GM23338 (cell line): Measurements from ENCODE around the gene RXRB. TPM values are rescaled to one million over a fixed set of nuclear protein-coding genes. Genes with fewer than 3 reads are reported as not detected.
A peak's percentile ranks its signal among the peaks of the same experiment; 100 is the strongest.

Experiments
- ATAC-seq: fragments of 200-7000 bp; cut with Tn5 transposase; 3 replicates; pipeline ENCODE4 v1.9.1; 2020
- DNase-seq: peaks from one replicate; pipeline ENCODE4 v3.0.0-alpha.2; 2015; ENCODE audit warnings: low spot score
- H2AFZ ChIP-seq: fragments of 200-600 bp; sonication (generic); 2 replicates; pipeline ENCODE4 v1.8.0; 2016; ENCODE audit warnings: antibody characterized with exemption, mild to moderate bottlenecking, moderate library complexity
- H3F3A ChIP-seq: fragments of 200-600 bp; sonication (generic); replicated peaks from 2 replicates; pipeline ENCODE4 v1.8.0; 2017; ENCODE audit warnings: antibody characterized with exemption, mixed run types, low read depth
- H3K27ac ChIP-seq: fragments of 200-600 bp; sonication (generic); 2 replicates; pipeline ENCODE4 v1.6.1; 2016; ENCODE audit warnings: low read depth
- H3K27me3 ChIP-seq: fragments of 200-600 bp; sonication (generic); 2 replicates; pipeline ENCODE4 v1.8.0; 2016; ENCODE audit warnings: mild to moderate bottlenecking, mixed run types, moderate library complexity; ENCODE audit not compliant: insufficient read depth
- H3K36me3 ChIP-seq: fragments of 200-600 bp; sonication (generic); 2 replicates; pipeline ENCODE4 v1.8.0; 2016; ENCODE audit warnings: mild to moderate bottlenecking; ENCODE audit not compliant: insufficient read depth
- H3K4me1 ChIP-seq: fragments of 200-600 bp; sonication (generic); 2 replicates; pipeline ENCODE4 v1.8.0; 2016; ENCODE audit warnings: mild to moderate bottlenecking, moderate library complexity; ENCODE audit not compliant: insufficient read depth
- H3K4me2 ChIP-seq: fragments of 200-600 bp; sonication (generic); 2 replicates; pipeline ENCODE4 v1.7.1; 2017; ENCODE audit warnings: mixed run types
- H3K4me3 ChIP-seq: fragments of 200-600 bp; sonication (generic); 2 replicates; pipeline ENCODE4 v1.6.1; 2016; ENCODE audit warnings: mixed run types
- H3K79me2 ChIP-seq: fragments of 200-600 bp; sonication (generic); replicated peaks from 2 replicates; pipeline ENCODE4 v1.8.0; 2017; ENCODE audit warnings: mild to moderate bottlenecking; ENCODE audit not compliant: insufficient read depth
- H3K9me2 ChIP-seq: fragments of 200-600 bp; sonication (generic); 2 replicates; pipeline ENCODE4 v1.8.0; 2017; ENCODE audit not compliant: insufficient read depth
- H4K20me1 ChIP-seq: fragments of 200-600 bp; sonication (generic); replicated peaks from 2 replicates; pipeline ENCODE4 v1.8.0; 2017; ENCODE audit warnings: mild to moderate bottlenecking; ENCODE audit not compliant: insufficient read depth
- H3K27ac Mint-ChIP-seq: 2 replicates; pipeline ENCODE4 v1.8.0; 2020; ENCODE audit warnings: inconsistent platforms, mild to moderate bottlenecking, moderate library complexity, mixed read lengths
- H3K27me3 Mint-ChIP-seq: 3 replicates; pipeline ENCODE4 v1.8.0; 2022; ENCODE audit warnings: low read depth, mild to moderate bottlenecking, moderate library complexity, mixed read lengths, inconsistent platforms; ENCODE audit not compliant: insufficient read depth, poor library complexity
- H3K36me3 Mint-ChIP-seq: 3 replicates; pipeline ENCODE4 v1.8.0; 2021; ENCODE audit warnings: low read depth, mild to moderate bottlenecking, inconsistent platforms, moderate library complexity, mixed read lengths
- H3K4me1 Mint-ChIP-seq: 3 replicates; pipeline ENCODE4 v1.8.0; 2020; ENCODE audit warnings: mild to moderate bottlenecking, inconsistent platforms, mixed read lengths
- H3K4me3 Mint-ChIP-seq: 3 replicates; pipeline ENCODE4 v1.8.0; 2021; ENCODE audit warnings: moderate library complexity, mild to moderate bottlenecking, inconsistent platforms, mixed read lengths
- H3K9me3 Mint-ChIP-seq: 3 replicates; pipeline ENCODE4 v1.8.0; 2020; ENCODE audit warnings: moderate library complexity, mild to moderate bottlenecking, inconsistent platforms, mixed read lengths
- EZH2 ChIP-seq: fragments of 200-600 bp; sonication (generic); IDR thresholded peaks from one replicate; pipeline ENCODE4 v1.8.0; 2017; ENCODE audit warnings: antibody characterized with exemption, mild to moderate bottlenecking, low read depth; ENCODE audit not compliant: unreplicated experiment
- EZH2phosphoT487 ChIP-seq: fragments of 200-600 bp; sonication (generic); IDR thresholded peaks from one replicate; pipeline ENCODE4 v1.8.1; 2018; ENCODE audit warnings: antibody characterized with exemption; ENCODE audit not compliant: unreplicated experiment
- JUNB ChIP-seq: IDR thresholded peaks from one replicate; pipeline ENCODE4 v1.6.1; 2016; ENCODE audit warnings: antibody characterized with exemption; ENCODE audit not compliant: unreplicated experiment
- NANOG ChIP-seq: IDR thresholded peaks from 2 replicates; pipeline ENCODE4 v1.6.1; 2016; ENCODE audit warnings: antibody characterized with exemption, borderline replicate concordance
- POLR2AphosphoS5 ChIP-seq: IDR thresholded peaks from 2 replicates; pipeline ENCODE4 v1.6.1; 2016; ENCODE audit warnings: antibody characterized with exemption, low read depth
- STAT1 ChIP-seq: IDR thresholded peaks from one replicate; pipeline ENCODE4 v1.6.1; 2016; ENCODE audit warnings: antibody characterized with exemption; ENCODE audit not compliant: unreplicated experiment
- ZNF114 ChIP-seq: fragments of 250-450 bp; sonication (Bioruptor Pico); IDR thresholded peaks from 2 replicates; pipeline ENCODE4 v1.5.0; 2020; ENCODE audit warnings: mild to moderate bottlenecking, moderate library complexity
- ZNF331 ChIP-seq: fragments of 250-450 bp; sonication (Bioruptor Pico); IDR thresholded peaks from 2 replicates; pipeline ENCODE4 v1.5.0; 2020; ENCODE audit warnings: low read depth, mild to moderate bottlenecking, moderate library complexity
- polyA plus RNA-seq: library from polyadenylated mRNA; unstranded; fragments of >200 nt; fragmentation: Nextera tagmentation; extraction: Ambion mirVana; gene quantifications from 2 replicates; pipeline ENCODE4 v1.2.1, GENCODE V29; 2016
- total RNA-seq: library from RNA; depleted of rRNA; stranded (reverse); fragments of >200 nt; shearing (Covaris generic); gene quantifications from 2 replicates; pipeline ENCODE4 v1.2.3, GENCODE V29; 2014
- TF ChIP-seq, protein P1 (sequence below): IDR thresholded peaks from one replicate; pipeline ENCODE4 v1.6.1; 2018; ENCODE audit warnings: antibody characterized with exemption; ENCODE audit not compliant: unreplicated experiment
- TF ChIP-seq, protein P2 (sequence below): IDR thresholded peaks from 2 replicates; pipeline ENCODE4 v1.6.1; 2016; ENCODE audit warnings: antibody characterized with exemption

Gene RXRB
- total and polyA plus RNA-seq, 2 experiments from 2014 or later = 6.9 to 11.6 TPM

DNA sequence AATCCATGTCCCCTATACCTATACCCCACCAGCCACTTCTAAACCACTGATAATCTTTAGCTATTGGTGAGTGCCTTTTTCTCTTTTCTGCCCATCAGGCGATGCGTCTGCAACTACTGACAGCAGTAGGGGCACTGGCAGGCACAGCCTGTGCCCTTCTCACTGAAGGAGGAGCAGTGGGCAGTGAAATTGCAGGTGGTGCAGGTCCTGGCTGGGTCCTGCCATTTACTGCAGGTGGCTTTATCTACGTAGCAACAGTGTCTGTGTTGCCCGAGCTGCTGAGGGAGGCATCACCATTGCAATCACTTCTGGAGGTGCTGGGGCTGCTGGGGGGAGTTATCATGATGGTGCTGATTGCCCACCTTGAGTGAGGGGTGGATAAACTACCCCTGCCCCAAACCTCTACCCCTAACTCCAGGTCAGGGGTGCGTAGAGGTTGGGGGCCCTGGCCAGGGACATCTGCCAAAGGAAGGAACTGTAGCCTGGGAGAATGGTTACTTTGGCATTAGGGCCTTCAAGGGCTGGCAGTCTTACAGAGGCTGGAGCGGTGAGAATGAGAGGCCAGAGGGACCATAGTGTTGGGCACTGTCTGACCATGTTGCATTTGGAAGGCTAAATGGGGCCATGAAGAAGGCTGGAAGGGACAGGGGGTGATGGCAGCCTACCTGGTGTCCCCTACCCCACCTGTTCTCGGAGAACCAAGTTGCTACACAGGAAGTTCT is 3.1 kb upstream of the RXRB start:
- Histone ChIP-seq H3K36me3 (peaks cover 11% of the 10 kb centered on the region; the same call in 1 of the 2 replicates), H3K4me3 (peak overlapping the region; percentile 98), H3K79me2 (peaks cover 23% of the 10 kb centered on the region), H3K9me2 (no peaks in the 10 kb centered on the region), H3K4me1 (peaks cover 28% of the 10 kb centered on the region), H4K20me1 (peaks cover 18% of the 10 kb centered on the region), H3K4me2 (peak overlapping the region; percentile 96), H2AFZ (no peak overlapping the region), H3K27ac (no peak overlapping the region), H3F3A (peaks cover 31% of the 10 kb centered on the region), H3K27me3 (peaks cover 32% of the 10 kb centered on the region)
- no peaks in the 10 kb centered on the region; the same call in 1 of the 3 replicates for H3K9me3 Mint-ChIP-seq
- peak overlapping the region; percentile 70; the same call in 1 of the 2 replicates for H3K27ac Mint-ChIP-seq
- H3K27me3 Mint-ChIP-seq = peaks cover 41% of the 10 kb centered on the region
- DNase-seq = no peak
- peaks cover 59% of the 10 kb centered on the region for H3K4me1 Mint-ChIP-seq
- H3K36me3 Mint-ChIP-seq = peaks cover 26% of the 10 kb centered on the region
- peak overlapping the region; percentile 100 for H3K4me3 Mint-ChIP-seq
- no peak for ATAC-seq
- TF ChIP-seq, protein P1, sequence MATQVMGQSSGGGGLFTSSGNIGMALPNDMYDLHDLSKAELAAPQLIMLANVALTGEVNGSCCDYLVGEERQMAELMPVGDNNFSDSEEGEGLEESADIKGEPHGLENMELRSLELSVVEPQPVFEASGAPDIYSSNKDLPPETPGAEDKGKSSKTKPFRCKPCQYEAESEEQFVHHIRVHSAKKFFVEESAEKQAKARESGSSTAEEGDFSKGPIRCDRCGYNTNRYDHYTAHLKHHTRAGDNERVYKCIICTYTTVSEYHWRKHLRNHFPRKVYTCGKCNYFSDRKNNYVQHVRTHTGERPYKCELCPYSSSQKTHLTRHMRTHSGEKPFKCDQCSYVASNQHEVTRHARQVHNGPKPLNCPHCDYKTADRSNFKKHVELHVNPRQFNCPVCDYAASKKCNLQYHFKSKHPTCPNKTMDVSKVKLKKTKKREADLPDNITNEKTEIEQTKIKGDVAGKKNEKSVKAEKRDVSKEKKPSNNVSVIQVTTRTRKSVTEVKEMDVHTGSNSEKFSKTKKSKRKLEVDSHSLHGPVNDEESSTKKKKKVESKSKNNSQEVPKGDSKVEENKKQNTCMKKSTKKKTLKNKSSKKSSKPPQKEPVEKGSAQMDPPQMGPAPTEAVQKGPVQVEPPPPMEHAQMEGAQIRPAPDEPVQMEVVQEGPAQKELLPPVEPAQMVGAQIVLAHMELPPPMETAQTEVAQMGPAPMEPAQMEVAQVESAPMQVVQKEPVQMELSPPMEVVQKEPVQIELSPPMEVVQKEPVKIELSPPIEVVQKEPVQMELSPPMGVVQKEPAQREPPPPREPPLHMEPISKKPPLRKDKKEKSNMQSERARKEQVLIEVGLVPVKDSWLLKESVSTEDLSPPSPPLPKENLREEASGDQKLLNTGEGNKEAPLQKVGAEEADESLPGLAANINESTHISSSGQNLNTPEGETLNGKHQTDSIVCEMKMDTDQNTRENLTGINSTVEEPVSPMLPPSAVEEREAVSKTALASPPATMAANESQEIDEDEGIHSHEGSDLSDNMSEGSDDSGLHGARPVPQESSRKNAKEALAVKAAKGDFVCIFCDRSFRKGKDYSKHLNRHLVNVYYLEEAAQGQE = no peak
- TF ChIP-seq POLR2AphosphoS5 = no peak
- no peak for TF ChIP-seq STAT1

DNA sequence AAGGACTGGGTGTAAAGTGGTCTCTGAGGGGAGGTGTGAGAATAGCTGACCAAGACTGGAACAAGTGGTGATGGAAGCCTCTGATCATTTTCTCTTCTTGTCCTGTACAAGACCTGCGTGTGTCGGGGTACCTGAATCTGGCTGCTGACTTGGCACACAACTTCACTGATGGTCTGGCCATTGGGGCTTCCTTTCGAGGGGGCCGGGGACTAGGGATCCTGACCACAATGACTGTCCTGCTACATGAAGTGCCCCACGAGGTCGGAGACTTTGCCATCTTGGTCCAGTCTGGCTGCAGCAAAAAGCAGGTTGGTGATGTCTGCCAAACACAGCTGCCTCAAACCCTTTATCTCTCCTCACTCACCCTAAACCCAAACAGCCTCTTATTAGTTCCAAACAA is 2.3 kb upstream of the RXRB start:
- H3K27me3 ChIP-seq = peaks cover 29% of the 10 kb centered on the region
- Mint-ChIP-seq H3K27ac (no peak overlapping the region), H3K9me3 (no peaks in the 10 kb centered on the region; the same call in 1 of the 3 replicates), H3K4me3 (peak overlapping the region; percentile 100), H3K27me3 (peaks cover 41% of the 10 kb centered on the region), H3K4me1 (peaks cover 67% of the 10 kb centered on the region), H3K36me3 (peaks cover 26% of the 10 kb centered on the region)
- peaks cover 23% of the 10 kb centered on the region for H3K79me2 ChIP-seq
- no peak for DNase-seq
- H3K4me2 ChIP-seq = no peak overlapping the region
- H2AFZ ChIP-seq = no peak overlapping the region
- H3K9me2 ChIP-seq = no peaks in the 10 kb centered on the region
- H3K4me1 ChIP-seq = peaks cover 28% of the 10 kb centered on the region
- H3F3A ChIP-seq = peaks cover 35% of the 10 kb centered on the region
- TF ChIP-seq ZNF114 (CRISPR knock-in tag) (no peak), STAT1 (no peak)
- no peak overlapping the region for H3K27ac ChIP-seq
- no peak overlapping the region for H3K4me3 ChIP-seq
- peaks cover 11% of the 10 kb centered on the region; the same call in 1 of the 2 replicates for H3K36me3 ChIP-seq
- peaks cover 25% of the 10 kb centered on the region for H4K20me1 ChIP-seq
- ATAC-seq = no peak

DNA sequence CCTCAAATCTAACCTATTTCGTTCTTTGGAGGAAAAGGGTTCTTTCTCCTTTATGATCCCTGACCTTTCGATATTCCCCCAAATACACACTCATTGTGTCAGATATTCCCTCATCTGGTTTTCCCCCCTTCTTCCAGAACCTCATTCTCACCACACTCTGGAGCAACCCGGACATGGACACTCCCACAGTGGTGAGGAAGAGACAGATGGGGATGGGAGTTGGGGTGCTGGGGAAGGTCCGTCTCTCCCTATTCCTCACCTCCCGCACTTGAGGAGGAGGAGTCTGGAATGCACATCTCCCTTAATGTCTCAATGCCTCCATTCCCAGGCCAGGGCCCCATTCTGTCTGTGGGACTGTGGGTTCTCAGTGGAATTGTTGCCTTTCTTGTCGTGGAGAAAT is 1.5 kb upstream of the RXRB start:
- Histone ChIP-seq H3K9me2 (no peaks in the 10 kb centered on the region), H3K4me3 (peak overlapping the region; percentile 93), H3K4me2 (peak overlapping the region; percentile 98), H3K27me3 (peaks cover 20% of the 10 kb centered on the region), H3K27ac (no peak overlapping the region), H3K36me3 (peaks cover 11% of the 10 kb centered on the region; the same call in 1 of the 2 replicates), H2AFZ (no peak overlapping the region), H3K4me1 (peaks cover 25% of the 10 kb centered on the region), H3K79me2 (peaks cover 23% of the 10 kb centered on the region), H4K20me1 (peaks cover 25% of the 10 kb centered on the region), H3F3A (peaks cover 37% of the 10 kb centered on the region)
- Mint-ChIP-seq H3K27me3 (peaks cover 36% of the 10 kb centered on the region), H3K27ac (no peak overlapping the region), H3K9me3 (no peaks in the 10 kb centered on the region; the same call in 1 of the 3 replicates), H3K4me3 (peak overlapping the region; percentile 100), H3K4me1 (peaks cover 75% of the 10 kb centered on the region), H3K36me3 (peaks cover 26% of the 10 kb centered on the region)
- ATAC-seq = no peak
- DNase-seq = no peak
- TF ChIP-seq EZH2 (no peak), NANOG (no peak), ZNF331 (CRISPR knock-in tag) (no peak), STAT1 (no peak), JUNB (no peak), ZNF114 (CRISPR knock-in tag) (no peak), EZH2phosphoT487 (no peak)
- TF ChIP-seq, protein P2, sequence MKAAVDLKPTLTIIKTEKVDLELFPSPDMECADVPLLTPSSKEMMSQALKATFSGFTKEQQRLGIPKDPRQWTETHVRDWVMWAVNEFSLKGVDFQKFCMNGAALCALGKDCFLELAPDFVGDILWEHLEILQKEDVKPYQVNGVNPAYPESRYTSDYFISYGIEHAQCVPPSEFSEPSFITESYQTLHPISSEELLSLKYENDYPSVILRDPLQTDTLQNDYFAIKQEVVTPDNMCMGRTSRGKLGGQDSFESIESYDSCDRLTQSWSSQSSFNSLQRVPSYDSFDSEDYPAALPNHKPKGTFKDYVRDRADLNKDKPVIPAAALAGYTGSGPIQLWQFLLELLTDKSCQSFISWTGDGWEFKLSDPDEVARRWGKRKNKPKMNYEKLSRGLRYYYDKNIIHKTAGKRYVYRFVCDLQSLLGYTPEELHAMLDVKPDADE = no peak
- TF ChIP-seq, protein P1 = no peak
